HG03521 (cell line): Measurements from ENCODE around the gene TBX10.

Experiments
- ATAC-seq: cut with Tn5 transposase; IDR thresholded peaks from one replicate; pipeline ENCODE4 v1.9.1; 2021; ENCODE audit warnings: mild to moderate bottlenecking, moderate library complexity; ENCODE audit not compliant: unreplicated experiment

TBX10 gene

DNA sequence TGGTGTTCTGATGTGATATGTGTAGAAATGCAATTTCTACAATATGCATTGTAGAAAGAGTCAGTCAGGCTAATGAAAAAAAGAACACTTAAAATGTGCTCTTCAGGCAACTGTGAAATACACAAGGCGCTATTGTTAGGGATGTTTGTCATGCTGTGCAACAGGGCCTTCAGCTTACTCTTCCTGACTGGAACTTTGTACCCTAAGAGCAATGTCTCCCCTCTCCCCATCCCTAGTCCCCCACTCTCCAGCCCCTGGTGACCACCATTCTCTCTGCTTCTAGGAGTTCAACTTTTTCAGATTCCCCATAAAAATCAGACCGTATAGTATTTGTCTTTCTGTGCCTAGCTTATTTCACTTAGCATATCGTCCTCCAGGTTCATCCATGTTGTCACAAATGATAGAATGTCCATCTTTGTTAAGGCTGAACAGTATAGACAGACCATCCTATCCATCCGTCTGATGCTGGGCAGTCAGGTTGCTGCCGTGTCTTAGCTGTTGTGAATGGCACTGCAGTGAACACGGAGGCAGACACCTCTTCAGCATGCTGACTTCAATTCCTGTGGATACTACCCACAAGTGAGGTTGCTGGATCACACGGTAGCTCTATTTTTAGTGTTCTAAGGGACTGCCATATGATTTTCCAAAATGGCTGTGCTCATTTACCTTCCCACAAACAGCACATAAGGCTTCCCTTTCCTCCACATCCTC lies 22.2 kb downstream of the TBX10 start:
- no peak for ATAC-seq

DNA sequence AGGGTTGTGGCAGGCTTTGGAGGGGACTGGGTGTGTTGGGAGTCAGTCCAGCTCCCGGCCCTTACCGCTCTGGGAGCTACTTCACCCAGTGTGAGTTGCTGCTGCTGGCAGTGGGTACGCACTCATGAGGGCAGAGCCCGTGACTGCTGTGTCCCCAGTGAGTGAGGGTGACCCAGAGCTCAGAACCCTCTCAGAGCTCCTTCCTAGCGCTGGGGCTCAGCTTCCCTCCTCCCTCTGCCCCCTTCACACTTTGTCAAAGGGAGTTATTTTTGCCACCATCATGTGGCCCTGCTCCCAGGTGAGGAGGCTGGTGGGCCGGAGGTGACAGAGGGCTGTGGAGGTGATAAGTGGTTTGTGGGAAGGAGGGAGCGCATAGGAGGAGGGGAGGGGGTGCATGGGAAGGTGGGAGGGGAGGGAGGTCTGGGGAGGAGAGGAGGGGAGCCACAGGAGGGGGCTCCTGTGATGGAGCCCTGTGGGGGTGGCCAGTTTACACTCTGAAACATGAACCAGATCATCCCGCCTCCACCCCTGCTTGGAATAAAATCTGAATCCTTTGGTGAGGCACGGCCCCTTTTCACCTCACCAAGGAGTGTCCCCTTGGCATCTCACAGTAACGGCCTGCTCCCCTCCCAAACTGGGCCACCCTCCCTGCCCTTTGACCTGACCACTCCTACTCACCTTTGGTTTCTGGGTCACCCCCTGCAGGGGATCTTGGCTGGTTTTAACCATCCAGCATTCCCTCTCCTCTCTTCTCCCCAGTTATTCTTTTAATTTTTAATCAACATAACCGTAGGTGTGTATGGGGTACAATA lies 22.9 kb downstream of the TBX10 start:
- no peak for ATAC-seq

DNA sequence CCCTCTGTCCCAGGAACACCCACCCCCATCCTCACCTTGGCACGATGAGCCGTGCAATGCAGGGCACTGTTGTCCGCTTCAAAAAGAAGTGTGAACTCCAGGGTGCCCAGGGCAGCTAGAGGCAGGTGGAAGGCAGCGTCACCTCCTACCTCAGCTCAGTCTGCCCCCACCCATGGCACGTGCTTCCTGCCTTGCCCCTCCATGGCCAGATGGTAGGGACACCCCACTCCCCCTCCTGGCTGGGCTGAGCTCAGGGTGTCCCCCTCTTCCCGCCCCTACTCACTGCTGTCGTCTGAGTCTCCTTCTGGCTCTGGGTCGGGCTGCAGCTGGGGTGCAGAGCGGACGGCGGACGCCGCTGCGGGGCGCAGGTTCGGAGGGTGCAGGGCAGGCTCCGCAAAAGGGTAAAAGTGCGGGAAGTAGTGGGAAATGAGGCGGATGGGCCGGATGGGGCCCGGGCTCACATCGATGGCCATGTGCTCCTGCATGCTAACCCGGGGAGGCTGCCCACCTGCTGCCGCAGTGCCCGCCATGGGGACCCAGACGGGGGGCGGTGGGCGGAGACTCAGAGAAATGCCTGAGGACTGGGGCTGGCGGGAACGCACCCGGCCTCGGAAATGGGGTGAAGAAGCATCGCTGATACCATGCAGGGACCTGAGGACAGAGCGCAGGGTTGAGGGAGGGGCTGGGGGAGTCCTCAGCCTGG lies 23.7 kb downstream of the TBX10 start:
- ATAC-seq = no peak

DNA sequence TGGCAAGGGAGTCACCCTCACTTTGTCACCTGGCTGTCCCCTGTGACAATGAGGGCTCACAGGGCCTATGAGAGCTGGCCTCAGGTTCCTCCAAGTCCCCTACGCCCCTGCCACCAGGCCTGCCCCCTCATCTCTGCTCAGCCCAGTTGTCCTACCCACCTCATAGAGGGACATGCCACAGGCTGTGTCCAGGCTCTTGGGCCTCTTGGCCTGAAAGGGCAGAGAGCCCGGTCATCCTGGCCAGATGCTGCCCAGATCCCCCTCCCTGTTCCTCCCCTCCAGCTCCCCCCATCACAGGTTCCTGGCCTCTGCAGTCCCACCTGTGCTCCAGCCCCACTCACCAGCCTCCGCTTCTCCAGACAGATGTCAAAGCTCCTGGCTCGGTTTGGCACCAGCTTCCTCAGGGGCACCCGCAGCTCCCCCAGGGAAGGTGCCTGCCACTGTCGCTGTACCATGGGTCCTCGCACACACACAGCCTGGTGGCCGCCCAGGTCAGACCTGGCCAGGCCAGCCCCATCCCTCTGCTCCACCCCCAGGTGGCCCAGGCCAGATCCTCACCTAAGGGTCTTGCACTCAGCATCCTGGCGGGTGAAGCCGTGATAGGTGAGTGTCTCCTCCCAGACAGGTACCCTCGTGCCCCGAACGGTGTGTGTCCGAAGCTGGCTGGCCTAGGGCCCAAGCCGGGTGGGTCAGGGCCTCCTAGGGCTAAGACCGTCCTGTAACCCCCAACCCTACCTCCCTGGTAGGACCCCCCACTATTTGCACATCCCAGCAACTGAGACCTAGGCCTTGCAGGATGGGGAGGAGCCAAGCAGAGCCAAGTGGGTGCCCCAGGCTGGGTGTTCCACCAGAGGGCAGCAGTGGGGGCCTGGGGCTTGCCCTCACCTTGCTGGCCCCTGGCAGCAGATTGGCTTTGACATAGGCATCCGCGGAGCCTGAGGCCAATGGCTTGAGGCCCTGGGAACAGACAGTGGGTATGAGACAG lies 24.5 kb downstream of the TBX10 start:
- ATAC-seq = no peak

DNA sequence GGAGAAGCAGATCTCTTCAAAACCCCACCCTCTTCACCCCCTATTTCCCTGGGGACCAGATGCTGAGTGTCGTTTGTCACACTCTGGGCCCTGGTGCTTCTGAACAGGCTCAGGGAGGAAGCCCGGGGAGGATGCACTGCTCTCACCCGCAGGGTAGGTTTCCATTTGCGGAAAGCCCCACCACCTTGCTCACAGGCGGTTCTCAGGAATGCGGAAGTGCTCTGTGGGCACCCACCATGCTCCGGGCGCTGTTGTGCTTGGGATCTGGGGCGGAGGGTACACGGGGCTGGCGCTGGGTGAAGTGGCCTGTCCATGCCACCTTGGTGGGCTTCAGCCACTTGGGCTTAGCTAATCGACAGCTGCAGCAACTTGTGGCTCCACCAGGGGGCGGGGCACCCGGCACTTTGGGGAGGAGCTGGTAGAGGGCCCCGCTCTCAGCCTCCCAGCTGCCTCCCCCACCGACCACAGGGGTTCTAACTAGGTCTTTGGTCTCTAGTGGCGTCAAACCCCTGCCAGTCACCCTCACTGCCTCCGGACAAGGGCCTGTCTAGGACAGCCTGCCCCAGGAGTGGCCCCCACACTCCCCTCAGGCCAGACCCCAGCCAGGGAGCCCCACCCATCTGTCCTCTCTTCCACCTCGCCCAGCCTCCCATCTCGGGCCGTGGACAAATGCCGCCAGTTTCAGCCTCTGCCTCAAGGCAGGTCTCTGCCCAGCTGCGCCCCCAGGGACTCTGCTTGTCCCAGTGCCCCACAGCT lies 25.4 kb downstream of the TBX10 start:
- peak; percentile 71 for ATAC-seq

DNA sequence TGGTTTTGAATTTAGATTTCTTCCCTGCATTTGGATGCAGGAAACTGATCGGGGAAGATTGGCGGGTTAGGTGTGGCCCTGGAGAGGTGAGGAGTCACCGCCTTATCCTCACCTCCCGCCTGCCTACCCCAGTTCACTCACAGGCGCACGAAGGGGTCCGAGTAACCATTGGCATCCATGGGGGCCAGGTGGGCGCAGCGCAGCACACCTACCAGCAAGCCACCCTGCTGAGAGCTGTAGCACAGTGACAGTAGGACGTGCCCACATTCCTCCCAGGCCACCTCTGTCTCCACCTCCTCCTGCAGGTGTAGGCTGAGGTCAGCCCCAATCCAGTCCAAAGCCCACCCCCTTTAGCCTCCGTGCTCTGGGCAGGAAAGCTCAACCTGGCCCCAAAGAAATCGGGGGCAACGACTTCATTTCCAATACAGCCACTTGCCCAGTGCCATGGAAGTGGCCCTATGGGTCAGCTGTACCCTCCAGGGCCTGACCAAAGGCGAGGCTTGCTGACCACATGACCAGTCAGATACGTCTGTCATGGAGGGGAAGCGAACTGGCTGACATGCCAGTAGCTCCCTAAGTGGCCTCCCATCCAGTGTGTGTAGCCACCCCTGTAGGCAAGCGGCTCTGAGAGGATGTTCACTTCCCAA lies 26.1 kb downstream of the TBX10 start:
- ATAC-seq = no peak

DNA sequence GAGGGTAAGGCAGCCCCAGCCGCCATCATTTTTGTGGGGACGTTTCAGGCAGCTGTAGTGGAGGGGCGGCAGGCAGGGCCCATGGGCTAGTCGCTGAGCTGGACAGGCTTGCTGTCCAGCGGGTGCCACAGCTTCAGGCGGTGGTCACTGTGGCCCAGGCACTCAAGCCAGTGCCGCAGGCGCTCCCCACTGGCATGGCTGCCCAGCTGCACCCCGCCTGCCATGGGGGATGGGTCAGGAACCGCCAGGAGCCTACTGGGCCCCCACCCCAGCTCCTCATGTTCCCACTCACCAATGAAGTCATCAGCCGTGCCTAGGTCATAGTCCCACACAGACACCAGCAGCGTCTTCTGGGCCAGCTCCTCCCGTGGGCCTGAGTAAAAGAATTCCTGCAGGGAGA lies 26.8 kb downstream of the TBX10 start:
- ATAC-seq = no peak

DNA sequence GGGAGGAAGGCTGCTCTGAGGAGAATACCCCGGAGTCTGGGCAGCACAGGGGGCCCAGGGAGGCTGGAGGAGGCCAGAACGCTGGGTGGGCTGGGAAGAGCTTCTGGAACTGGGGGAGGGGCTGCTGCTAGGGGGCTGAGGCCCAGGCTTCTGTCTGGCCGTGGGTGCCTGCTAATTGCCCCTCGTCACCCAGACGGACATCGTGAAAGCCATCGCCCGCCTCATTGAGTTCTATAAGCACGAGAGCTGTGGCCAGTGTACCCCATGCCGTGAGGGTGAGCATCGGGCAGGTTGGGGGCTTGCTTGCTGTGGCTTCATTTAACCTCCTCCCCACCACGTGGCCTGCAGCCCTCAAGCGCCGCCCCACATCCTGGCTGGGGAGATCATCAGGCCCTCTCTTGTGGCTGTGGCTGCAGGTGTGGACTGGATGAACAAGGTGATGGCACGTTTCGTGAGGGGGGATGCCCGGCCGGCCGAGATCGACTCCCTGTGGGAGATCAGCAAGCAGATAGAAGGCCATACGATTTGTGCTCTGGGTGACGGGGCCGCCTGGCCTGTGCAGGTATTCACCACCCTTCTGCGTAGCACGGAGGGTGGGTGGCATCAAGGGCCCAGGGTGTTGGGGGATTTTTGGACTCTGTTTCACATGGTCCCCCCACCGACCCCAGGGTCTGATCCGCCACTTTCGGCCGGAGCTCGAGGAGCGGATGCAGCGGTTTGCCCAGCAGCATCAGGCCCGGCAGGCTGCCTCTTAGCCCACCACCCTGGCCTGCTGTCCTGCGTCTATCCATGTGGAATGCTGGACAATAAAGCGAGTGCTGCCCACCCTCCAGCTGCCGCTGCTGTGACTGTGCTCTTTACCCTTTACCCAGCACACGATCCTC lies 27.6 kb downstream of the TBX10 start:
- no peak for ATAC-seq

DNA sequence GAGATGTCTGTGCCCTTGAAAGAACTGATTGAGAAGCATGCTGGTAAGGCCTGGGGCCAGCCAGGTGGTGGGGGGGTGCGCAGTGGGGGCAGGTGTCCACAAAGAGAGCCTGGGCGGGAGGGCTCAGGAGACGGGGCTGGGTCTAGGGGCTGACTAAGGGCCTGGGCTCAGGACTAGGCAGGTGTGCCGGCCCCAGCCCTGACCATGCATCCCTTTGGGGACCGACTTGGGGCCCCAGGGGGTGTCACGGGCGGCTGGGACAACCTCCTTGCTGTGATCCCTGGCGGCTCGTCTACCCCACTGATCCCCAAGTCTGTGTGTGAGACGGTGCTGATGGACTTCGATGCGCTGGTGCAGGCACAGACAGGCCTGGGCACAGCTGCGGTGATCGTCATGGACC lies 28.4 kb downstream of the TBX10 start:
- ATAC-seq = no peak

DNA sequence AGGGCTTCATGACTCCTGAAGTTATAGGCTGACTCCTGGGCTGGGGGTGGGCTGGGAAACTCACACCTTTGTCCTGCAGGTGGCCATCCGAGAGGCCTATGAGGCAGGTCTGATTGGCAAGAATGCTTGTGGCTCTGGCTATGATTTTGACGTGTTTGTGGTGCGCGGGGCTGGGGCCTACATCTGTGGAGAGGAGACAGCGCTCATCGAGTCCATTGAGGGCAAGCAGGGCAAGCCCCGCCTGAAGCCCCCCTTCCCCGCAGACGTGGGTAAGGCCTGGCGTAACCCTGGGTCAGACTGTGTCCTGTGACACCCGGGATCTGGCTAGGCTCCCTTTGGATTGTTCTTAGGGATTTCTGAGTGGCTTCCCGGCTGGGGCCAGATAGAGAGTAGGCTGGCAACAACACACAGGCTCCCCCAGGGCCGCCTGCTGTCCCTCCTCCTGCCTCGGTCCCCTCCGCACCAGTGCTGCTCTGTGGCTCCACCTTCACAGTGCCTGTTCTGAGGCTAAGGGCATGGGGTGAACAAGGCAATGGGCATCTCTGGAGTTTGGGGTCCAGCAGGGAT lies 29.2 kb downstream of the TBX10 start:
- no peak for ATAC-seq

DNA sequence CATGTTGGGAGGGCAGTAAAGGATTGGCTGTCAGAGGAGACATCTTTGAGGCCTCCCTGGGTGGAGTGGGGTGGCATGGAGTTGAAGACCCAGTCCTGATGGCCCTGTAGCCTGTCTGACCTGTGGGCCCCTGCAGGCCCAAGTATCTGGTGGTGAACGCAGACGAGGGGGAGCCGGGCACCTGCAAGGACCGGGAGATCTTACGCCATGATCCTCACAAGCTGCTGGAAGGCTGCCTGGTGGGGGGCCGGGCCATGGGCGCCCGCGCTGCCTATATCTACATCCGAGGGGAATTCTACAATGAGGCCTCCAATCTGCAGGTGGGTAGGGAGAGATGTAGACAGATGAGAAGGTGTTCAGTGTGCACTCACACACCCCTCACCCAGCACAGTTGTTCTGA lies 30.2 kb downstream of the TBX10 start:
- no peak for ATAC-seq

DNA sequence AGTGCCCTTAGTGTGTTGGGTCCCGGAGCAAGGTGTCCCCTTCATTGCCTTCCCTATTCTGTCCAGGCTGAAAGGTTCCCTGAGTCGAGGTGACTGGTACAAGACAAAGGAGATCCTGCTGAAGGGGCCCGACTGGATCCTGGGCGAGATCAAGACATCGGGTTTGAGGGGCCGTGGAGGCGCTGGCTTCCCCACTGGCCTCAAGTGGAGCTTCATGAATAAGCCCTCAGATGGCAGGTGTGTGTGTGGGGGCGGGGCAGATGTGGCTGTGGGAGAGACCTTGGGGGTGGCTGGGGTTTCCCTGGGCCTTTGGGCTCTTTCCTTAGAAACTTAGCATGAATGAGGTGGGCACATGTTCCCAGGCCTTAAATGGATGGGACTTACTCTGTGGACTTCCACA lies 31.1 kb downstream of the TBX10 start:
- ATAC-seq = no peak

DNA sequence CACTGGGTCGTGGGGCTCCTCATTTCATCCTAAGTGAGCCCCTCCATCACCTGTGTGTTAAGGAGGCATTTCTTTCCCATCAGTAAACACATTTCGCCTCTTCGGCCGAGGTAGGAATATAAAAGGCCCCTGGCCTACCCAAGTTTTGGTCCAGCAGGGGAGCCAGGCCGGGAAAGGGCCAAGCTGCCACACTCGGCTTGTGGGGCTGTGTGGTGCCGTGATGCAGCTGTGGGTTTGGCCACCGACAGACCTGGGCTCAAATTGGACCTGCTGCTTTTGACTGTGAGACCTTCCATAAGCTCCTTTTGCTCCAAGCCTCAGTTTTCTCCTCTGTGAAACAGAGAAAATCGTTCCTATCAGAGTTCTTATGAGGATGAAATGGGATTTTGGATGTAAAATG lies 32.1 kb downstream of the TBX10 start:
- no peak for ATAC-seq

DNA sequence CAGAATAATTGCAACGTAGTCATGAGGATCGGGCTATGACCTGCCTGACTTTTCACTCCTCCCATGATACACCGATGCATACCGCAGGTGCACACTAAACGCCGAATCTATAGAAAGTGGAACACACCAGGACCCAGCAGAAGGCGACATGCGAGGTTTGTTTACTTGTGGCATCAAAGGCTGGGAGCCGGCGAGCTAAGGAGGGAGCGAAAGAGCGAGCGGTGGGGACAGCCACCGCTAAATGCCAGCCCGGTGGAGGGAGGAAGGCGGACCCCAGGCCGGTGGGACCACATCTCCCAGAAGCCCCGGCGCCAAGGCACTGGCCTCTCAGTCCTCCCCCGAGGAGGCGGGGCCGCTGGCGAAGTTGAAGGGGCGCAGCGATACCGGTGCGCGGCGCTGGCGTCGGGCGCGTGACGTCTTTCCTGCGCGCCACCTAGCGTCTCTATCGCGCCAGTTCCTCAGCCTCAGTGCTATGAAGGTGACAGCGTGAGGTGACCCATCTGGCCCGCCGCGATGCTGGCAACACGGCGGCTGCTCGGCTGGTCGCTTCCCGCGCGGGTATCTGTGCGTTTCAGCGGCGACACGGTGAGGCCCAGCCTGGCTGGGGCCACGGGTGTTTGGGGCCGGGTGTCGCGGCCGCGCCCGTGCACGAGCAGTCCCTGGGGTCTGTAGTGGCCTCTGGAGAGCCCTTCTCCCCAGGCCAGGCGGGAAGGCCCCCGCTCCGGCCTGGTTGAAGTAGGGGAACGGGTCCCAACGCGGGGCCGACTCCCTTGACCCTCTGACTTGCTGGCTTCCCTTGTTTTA lies 32.9 kb downstream of the TBX10 start, which contains the start of gene NDUFV1:
NDUFV1 (plus strand) TSS at position 445 of the 804 bp plus-strand sequence; CDS start at position 514, 69 bp downstream.
- ATAC-seq = peak; percentile 88

DNA sequence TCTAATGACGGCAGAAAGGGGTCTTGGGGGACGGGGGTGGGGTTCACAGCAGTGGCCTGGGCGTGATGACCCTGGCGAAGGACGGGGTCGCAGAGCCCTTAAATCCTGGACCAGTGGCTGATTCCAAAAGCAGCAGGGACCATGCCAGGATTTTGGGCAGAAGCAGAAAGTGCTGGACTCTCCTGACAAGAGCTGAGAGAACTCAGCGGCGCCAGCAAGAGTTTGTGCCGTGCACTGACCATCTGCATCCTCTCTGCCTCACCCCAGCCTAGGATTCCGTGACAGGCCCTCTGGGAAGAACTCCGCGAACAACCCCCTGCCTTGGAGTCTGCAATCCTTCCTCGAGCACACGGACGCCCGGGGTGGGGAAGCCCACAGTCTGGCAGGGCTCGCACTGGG lies 33.5 kb downstream of the TBX10 start:
- ATAC-seq = no peak

DNA sequence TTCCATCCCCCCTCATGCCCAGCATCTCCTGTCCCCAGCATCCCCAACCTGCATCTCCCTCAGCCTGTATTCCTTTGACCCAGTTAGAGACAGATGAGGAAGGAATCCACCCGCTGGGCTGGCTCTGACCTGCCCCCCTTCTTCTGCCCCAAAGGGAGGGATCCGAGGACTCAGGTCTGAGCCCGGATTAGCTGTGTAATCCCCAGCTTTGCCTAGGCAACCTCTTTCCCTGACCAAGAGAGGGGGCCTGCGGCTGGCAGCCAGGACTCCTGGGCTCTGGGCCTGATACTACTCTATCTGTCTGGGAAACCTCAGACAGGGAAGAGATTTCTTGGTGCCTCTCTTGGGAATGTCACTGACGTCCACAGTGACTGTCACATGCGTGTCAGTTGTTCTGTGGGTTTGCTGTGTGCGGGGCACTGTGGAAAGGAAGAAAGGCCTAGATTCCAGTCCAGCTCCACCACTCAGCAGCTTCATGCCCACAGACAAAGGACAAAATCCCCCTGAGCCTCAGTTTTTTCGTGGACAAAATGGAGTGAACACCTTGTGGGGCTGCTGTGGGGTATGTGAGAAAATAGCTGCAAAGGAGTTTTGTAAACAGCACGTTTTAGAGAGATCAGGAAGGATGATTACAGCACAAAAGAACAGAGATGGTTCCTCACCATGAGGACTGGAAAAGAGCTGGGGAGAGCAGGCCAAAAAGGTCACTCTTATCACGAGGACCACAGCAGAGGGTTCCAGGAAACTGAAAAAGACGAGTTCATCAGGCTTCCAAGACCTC lies 34.1 kb downstream of the TBX10 start:
- no peak for ATAC-seq
